A549 (cell line): Measurements from ENCODE around the gene FAM187B.

Source experiments
- CBX2 ChIP-seq: fragments of 200-600 bp; sonication (generic); IDR thresholded peaks from 2 replicates; pipeline ENCODE4 v1.6.1; 2016; ENCODE audit warnings: low read depth, mild to moderate bottlenecking, borderline replicate concordance
- EP300 ChIP-seq, 2 experiments: fragments of >200 bp; sonication (Bioruptor Twin); formaldehyde crosslinking; IDR thresholded peaks; 2 replicates in 1 of 2; 3 replicates in 1 of 2; pipeline ENCODE4 v1.6.1; 2016 to 2017
- HDAC2 ChIP-seq: fragments of 200-600 bp; sonication (generic); IDR thresholded peaks from 2 replicates; pipeline ENCODE4 v1.6.1; 2016
- KDM5A ChIP-seq: fragments of 200-600 bp; sonication (generic); IDR thresholded peaks from 2 replicates; pipeline ENCODE4 v1.6.1; 2016; ENCODE audit warnings: antibody characterized with exemption, mild to moderate bottlenecking
- MAZ ChIP-seq: fragments of 150-350 bp; IDR thresholded peaks from 2 replicates; pipeline ENCODE4 v1.6.1; 2014; ENCODE audit warnings: antibody characterized with exemption, low read depth, low read length, borderline replicate concordance
- MYC ChIP-seq: IDR thresholded peaks from 2 replicates; pipeline ENCODE4 v1.6.1; 2012; ENCODE audit warnings: mild to moderate bottlenecking, inconsistent platforms, low read length, improper control_type of control experiment, borderline replicate concordance
- NR3C1 ChIP-seq: fragments of >200 bp; sonication (Bioruptor Twin); formaldehyde crosslinking; IDR thresholded peaks from 3 replicates; pipeline ENCODE4 v1.6.1; 2017
- POLR2A ChIP-seq: IDR thresholded peaks from 2 replicates; pipeline ENCODE4 v1.6.1; 2012; ENCODE audit warnings: mild to moderate bottlenecking, low read length
- RAD21 ChIP-seq, 2 experiments: fragments of >200 bp in 1 of 2; sonication (Bioruptor Twin) in 1 of 2; formaldehyde crosslinking in 1 of 2; IDR thresholded peaks in 1 of 2; conservative IDR thresholded peaks in 1 of 2; 2 replicates in 1 of 2; 3 replicates in 1 of 2; pipeline ENCODE4 v1.6.1; 2012 to 2018; ENCODE audit warnings: inconsistent platforms in 1 of 2
- SMC3 ChIP-seq: fragments of >200 bp; sonication (Bioruptor Twin); formaldehyde crosslinking; IDR thresholded peaks from 3 replicates; pipeline ENCODE4 v1.6.1; 2018; ENCODE audit warnings: inconsistent platforms
- SREBF2 ChIP-seq: fragments of 450-650 bp; IDR thresholded peaks from 2 replicates; pipeline ENCODE4 v1.6.1; 2014; ENCODE audit warnings: mild to moderate bottlenecking, moderate library complexity
- TF ChIP-seq, protein P1 (sequence below): fragments of >200 bp; sonication (Bioruptor Twin); formaldehyde crosslinking; IDR thresholded peaks from 3 replicates; pipeline ENCODE4 v1.5.1; 2016
- TF ChIP-seq, protein P2 (sequence below): fragments of 200-600 bp; sonication (generic); IDR thresholded peaks from 2 replicates; pipeline ENCODE4 v1.6.1; 2016; ENCODE audit warnings: antibody characterized with exemption, mild to moderate bottlenecking, moderate library complexity
- TF ChIP-seq, protein P3 (sequence below): fragments of 450-650 bp; IDR thresholded peaks from 2 replicates; pipeline ENCODE4 v1.6.1; 2014; ENCODE audit warnings: antibody characterized with exemption

DNA sequence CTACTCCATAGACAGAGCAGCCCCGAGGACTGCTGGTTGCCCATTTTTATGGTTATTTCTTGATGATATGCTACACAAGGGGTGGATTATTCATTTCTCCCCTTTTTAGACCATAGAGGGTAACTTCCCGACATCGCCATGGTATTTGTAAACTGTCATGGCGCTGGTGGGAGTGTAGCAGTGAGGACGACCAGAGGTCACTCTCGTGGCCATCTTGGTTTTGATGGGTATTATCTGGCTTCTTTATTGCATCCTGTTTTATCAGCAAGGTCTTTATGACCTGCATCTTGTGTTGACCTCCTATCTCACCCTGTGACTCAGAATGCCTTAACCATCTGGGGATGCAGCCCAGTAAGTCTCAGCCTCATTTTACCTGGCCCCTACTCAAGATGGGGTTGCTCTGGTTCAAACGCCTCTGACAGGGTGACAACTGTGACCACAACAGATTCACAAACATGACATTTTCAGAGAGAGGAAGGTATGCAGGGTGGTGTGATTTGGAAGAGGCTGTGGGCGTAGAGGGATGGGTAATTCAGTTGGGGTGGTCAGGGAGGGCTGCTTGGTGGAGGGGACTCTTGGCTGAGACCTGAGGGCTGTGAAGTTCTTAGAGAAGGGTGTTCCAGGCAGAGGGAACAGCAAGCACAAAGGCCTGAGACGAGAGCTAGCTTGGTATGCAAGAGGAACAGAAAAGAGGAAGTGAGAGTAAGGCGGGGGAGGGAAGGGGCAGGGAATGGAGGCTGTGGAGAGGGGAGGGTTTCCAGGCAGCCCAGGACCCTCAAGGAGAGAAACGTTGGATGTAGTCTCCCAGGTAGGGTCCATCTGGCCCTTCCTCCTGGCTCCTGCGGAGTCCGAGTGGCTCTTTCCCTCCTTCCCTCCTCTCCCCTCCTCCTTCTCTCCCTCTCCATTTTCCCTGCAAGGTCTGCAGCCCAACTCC lies 23.5 kb downstream of the FAM187B start:
- TF ChIP-seq KDM5A, result no peak
- TF ChIP-seq POLR2A, result no peak
- TF ChIP-seq, protein P1, sequence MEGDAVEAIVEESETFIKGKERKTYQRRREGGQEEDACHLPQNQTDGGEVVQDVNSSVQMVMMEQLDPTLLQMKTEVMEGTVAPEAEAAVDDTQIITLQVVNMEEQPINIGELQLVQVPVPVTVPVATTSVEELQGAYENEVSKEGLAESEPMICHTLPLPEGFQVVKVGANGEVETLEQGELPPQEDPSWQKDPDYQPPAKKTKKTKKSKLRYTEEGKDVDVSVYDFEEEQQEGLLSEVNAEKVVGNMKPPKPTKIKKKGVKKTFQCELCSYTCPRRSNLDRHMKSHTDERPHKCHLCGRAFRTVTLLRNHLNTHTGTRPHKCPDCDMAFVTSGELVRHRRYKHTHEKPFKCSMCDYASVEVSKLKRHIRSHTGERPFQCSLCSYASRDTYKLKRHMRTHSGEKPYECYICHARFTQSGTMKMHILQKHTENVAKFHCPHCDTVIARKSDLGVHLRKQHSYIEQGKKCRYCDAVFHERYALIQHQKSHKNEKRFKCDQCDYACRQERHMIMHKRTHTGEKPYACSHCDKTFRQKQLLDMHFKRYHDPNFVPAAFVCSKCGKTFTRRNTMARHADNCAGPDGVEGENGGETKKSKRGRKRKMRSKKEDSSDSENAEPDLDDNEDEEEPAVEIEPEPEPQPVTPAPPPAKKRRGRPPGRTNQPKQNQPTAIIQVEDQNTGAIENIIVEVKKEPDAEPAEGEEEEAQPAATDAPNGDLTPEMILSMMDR, result no peak
- TF ChIP-seq, protein P2, sequence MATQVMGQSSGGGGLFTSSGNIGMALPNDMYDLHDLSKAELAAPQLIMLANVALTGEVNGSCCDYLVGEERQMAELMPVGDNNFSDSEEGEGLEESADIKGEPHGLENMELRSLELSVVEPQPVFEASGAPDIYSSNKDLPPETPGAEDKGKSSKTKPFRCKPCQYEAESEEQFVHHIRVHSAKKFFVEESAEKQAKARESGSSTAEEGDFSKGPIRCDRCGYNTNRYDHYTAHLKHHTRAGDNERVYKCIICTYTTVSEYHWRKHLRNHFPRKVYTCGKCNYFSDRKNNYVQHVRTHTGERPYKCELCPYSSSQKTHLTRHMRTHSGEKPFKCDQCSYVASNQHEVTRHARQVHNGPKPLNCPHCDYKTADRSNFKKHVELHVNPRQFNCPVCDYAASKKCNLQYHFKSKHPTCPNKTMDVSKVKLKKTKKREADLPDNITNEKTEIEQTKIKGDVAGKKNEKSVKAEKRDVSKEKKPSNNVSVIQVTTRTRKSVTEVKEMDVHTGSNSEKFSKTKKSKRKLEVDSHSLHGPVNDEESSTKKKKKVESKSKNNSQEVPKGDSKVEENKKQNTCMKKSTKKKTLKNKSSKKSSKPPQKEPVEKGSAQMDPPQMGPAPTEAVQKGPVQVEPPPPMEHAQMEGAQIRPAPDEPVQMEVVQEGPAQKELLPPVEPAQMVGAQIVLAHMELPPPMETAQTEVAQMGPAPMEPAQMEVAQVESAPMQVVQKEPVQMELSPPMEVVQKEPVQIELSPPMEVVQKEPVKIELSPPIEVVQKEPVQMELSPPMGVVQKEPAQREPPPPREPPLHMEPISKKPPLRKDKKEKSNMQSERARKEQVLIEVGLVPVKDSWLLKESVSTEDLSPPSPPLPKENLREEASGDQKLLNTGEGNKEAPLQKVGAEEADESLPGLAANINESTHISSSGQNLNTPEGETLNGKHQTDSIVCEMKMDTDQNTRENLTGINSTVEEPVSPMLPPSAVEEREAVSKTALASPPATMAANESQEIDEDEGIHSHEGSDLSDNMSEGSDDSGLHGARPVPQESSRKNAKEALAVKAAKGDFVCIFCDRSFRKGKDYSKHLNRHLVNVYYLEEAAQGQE, result no peak
- no peak for TF ChIP-seq MYC
- no peak for TF ChIP-seq HDAC2
- no peak for TF ChIP-seq RAD21 (conservative IDR thresholded peaks at IDR 0.05 in 1 of 2, IDR thresholded peaks at IDR 0.05 in 1 of 2)
- no peak for TF ChIP-seq EP300 (IDR thresholded peaks at IDR 0.05)
- TF ChIP-seq CBX2, result no peak
- no peak for TF ChIP-seq SMC3
- TF ChIP-seq NR3C1, result no peak
- no peak for TF ChIP-seq MAZ
- TF ChIP-seq SREBF2, result no peak
- TF ChIP-seq, protein P3, sequence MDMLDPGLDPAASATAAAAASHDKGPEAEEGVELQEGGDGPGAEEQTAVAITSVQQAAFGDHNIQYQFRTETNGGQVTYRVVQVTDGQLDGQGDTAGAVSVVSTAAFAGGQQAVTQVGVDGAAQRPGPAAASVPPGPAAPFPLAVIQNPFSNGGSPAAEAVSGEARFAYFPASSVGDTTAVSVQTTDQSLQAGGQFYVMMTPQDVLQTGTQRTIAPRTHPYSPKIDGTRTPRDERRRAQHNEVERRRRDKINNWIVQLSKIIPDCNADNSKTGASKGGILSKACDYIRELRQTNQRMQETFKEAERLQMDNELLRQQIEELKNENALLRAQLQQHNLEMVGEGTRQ, result no peak
